Amniotic epithelial cell (primary cell): ENCODE measurements around the gene LMNTD1.
"Not testable (repeated sequence)": the region's sequence is repeated elsewhere in the genome, so short reads cannot be mapped to it uniquely, and the experiment has no call there.

ENCODE experiments used
- DNase-seq: peaks from one replicate; pipeline ENCODE4 v3.0.0-alpha.2; 2010; ENCODE audit warnings: low read depth

Gene LMNTD1, protein sequence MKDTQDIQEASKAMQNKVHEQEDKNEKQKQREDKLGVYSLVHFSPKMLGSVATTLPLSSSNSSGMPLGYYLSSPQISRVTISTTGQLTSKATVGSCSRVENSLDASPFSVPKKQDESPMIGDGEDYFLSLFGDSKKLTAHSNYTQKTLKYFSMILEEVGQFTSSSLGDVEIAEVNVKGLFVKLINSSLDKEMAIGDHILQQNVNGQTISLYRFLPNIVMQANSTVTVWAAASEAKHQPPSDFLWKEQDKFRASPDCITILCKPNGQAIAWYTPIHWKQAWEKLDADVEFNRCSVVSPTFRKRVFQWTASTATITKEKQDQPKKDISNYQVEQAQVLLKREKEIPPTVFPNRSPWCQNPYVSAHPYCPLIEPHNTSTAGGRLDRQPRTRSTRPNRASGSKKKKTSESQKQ

DNA sequence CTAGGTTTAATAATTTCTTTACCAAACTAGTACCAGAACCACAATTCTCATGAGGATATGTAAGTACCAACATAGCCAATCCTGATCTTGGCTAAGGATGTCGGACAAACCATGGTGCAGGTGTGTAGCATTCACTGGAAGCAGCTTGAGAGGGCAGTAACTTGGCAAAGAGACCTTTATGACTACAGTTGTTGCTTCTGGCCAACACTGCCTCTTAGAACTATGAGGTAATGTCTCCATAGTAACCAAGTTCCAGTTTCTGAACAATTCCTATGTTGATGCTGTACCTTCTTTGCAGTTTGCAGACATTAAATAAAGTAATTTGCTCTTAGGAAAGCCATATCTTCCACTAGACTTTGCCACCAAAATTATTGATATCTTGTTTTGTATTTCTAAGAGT lies at the start of gene LMNTD1:
Gene LMNTD1, minus strand, starts transcription at position 186 of the 400 bp plus-strand sequence. CDS start 324 bp downstream, outside the sequence.
- peak; percentile 66 for DNase-seq

- no peak for DNase-seq
These were observed 45.9 kb upstream of the LMNTD1 start for GRCh38 chr12:25598956-25599355.

GRCh38 chr12:25595496-25595895 lies 42.4 kb upstream of the LMNTD1 start:
- not testable (repeated sequence) for DNase-seq

DNA sequence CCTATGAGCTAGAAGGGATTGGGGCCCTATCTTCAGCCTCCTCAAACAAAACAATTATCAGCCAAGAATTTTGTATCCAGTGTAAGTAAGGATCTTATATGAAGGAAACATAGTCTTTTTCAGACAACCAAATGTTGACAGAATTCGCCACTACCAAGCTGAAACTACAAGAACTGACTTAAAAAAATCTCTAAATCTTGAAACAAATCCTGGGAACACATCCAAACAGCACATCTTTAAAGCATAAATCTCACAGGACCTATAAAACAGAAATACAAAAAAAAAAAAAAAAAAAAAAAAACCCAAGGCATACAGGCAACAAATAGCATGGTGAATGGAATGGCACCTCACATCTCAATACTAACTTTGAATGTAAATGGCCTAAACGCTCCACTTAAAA lies 41.3 kb upstream of the LMNTD1 start:
- no peak for DNase-seq

DNA sequence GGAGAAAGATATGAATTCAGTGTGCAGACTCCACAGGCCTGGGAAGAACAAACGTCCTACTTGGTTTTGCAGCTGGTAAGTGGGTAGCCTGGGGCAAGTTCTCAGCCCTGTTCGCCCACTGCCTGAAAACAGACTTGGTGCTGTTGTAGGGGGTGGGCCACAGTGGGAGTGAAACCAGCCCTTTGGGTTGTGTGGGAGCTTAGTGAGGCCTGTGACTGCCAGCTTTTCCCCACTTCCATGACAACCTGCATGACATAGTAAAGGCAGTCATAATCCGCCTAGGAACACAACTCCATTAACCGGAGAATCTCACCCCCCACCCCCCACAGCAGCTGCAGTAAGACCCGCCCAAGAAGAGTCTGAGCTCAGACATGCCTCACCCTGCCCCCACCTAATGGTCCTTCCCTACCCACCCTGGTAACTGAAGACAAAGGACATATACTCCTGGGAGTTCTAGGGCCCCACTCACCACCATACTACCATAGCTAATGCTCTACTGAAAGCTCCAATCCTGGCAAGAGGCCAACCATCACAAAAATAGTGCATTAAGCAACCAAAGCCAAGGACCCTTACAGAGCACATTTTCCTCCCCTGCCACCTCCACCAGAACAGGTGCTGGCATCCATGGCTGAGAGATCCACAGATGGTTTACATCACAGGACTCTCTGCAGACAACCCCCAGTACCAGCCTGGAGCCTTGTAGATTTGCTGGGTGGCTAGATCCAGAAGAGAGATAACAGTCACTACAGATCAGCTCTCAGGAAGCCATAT lies 39.8 kb upstream of the LMNTD1 start:
- no peak for DNase-seq

DNA sequence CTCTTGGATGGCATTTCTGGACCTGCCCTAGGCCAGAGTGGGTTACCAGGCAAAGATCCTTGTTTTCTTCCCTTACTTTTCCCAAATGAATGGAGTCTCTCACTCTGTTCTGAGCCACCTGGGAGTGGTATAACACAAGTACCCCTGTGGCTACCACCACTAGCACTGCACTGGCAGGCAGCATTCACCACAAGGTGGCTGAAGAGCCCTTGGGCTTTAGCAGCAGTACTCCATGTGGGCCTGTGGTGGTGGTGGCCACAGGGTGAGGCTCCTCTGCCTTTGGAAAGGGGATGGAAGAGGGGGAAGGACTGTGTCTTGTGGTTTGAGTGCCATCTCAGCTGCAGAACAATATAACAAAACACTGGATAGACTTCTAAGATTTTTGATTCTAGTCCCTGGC lies 38.1 kb upstream of the LMNTD1 start:
- no peak for DNase-seq

DNA sequence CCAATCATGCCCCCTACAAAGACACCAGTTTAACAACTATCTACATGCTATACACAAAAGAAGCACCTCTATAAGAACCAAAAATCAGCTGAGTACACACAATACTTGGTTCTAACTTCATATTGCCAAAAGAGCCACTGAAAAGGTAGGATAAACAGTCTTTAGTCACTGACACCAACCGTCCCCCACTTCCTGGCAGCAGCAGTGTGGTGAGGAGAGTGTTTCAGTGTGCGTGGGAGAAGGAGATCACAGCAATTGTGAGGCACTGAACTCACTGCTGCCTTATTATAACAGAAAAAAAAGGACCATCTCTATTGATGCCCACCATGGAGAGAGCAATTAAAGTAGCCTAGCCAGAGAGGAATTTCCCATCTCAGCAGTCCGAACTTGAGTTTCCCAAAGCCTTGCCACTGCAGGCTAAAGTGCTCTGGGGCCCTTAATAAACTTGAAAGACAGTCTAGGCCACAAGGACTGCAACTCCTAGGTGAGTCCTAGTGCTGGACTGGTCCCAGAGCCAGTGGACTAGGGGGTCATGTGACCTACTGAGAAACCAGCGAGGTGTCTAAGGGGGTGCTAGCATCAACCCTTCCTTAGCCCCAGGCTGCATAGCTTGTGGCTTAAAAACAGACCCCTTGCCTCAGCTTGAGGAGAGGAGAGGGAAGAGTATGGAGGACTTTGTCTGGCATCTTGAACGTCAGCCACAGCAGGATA lies 37.1 kb upstream of the LMNTD1 start:
- no peak for DNase-seq

DNA sequence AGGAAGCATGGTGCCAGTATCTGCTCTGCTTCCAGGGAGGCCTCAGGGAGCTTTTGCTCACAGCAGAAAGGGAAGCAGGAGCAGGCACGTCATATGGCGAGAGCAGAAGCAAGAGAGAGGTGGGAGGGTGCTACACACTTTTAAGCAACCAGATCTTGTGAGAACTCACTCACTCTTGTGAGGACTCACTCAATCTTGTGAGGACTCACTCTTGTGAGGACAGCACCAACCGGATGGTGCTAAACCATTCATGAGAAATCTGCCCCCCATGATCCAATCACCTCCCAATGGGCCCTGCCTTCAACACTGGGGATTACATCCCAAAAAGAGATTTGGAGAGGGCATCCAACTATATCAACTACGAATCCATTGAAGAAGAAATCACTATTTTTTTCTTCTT lies 34.3 kb upstream of the LMNTD1 start:
- no peak for DNase-seq

- DNase-seq, result no peak
These were observed 32.6 kb upstream of the LMNTD1 start for GRCh38 chr12:25585662-25586061.

DNA sequence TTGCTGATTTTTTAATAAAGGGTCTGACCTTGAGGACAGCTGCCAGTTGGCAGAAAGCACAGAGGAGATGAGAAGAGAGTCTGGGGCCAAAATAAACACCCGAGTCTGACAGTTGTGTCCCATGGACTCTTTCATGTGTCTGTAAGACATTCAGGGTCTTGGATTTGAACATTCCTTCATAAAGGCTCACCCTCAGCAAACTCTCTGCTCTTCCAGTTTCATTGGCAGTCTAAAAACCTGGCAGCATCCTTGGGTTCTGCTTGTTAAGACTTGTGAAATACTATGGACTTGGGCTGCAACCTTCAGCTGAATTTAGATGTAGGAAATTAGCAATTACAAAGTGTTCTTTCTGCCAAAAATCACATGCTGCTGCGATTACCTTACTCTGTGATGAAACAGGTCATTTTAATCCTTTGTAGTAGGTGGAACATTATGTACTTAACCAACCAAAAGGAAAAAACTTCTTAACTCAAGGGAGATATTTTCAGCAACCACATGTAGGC lies 32.0 kb upstream of the LMNTD1 start:
- DNase-seq, result peak; percentile 94

DNA sequence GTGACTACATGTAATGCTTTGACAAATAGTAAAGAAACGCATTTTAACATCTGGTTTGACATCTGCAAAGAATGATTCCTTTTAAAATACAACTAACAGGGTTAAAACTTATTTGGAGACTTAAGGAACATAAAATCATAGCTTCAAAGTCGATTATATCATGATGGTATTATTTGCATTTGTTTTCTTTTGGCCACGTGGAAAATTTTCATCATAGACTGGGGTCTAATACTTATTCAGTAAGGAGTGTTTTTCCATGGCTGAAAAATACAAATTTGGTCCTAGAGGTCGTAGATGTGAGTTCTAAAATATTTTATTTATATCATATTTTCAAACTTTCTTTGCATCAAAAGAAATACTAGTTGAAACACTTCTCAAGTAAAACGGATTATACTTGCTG lies 31.5 kb upstream of the LMNTD1 start:
- no peak for DNase-seq

DNA sequence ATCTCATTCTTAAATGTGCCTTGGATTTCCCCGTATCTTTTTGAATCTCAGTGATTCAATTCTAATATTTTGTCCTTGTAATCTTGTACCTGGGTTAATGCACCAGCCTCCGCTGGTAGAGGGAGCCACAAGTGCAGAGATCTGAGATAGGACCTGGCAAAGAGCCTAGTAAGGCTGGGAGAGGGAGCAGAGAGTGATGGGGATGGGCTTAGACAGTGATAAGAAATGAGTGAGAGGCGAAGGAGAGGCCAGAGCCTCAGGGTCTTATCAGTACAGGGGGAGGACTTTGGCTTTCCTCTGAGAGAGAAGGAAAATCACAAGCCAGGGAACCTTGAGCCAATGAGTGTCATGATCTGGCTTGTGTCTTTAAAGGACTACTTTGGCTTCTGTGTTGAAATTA lies 30.5 kb upstream of the LMNTD1 start:
- DNase-seq, result peak; percentile 95

- DNase-seq, result no peak
These were observed 28.0 kb upstream of the LMNTD1 start for GRCh38 chr12:25581067-25581466.

DNA sequence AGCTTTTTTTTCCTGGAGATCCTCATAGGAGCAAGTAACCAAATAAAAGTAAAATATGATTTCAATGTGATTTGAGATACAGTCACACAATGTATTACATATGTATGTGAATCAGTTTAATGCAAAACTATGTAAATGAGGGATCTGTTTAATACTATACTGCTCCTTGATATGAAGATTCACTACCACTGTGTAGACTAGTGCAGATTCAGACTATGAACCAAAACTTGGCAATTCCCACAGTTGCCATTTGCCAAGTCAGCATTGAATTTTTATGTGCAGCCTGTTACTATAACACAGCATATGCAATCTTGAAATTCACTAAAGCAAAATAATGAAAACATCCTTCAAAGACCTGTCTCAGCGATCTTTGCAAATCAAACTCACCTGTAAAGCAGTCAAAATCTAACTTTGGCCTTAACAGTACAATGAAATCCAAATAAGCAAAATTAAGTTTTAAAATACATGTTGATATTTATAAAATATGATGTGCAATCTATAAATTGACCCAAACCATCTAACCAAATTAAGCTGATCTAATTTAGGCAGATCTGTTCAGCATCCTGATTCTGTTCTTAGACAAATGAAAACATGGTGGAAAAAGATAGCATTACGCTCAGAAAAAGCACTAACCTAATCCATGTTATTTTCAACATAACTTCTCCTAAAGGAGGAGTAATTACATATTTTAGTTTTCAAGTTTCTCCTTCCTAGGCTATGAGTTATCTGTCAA lies 25.5 kb upstream of the LMNTD1 start:
- no peak for DNase-seq

DNA sequence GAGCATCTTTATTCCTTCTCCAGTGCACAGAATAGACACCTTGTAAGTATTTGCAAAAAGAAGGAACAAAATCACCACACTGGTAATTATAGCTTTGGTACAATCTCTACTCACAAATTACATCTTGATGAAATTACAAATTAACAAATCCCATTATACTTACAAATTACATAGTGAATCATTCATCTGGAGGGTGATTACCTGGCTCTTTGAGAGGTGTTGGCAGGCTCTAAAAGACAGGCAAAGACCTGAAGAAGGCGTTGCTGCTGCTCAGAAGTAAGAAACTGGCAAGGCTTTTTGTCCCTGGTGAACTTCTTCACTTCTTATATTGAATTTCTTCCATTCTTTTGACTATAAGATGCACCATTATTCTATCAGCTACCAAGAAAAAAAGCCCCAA lies 21.7 kb upstream of the LMNTD1 start:
- no peak for DNase-seq

DNA sequence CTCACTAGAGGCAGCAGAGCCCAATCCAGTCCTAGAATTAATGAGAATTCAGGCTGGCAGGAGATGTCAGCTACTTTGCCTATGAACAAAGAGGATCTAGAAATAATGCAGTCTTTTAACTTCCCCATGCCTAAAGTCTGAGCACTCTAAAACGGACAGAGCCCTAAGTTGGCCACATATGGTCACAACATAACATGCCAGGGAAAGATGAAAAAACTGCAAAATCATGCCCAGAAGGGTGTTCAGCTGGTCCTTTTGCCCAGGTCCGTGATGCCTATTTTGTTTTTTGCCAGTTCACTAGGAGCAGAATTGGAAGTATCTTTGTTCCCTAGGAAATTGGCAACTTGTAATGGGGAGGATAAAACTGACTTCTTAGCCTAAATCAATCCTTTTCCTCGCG lies 20.3 kb upstream of the LMNTD1 start:
- no peak for DNase-seq

DNA sequence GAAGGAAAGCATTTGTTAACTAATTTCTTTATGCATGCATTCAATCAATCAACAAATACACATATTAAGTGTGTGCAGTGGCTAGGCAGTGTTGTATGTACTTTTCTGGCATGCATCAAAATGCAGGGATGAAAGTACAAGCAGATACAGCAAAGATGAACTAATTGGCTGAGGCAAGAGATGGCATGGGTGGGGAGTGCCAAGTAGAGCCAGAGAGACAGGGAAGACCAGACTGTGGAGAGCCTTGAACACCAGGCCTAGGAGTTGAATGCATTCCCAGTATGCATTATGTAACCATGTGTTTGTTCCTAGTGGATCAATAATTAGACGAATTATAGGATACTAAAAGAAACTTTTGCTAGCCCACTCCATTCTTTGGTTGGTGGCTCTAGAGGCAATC lies 17.3 kb upstream of the LMNTD1 start:
- no peak for DNase-seq

- DNase-seq, result no peak
These were observed 13.3 kb upstream of the LMNTD1 start for GRCh38 chr12:25566202-25566949.

GRCh38 chr12:25558586-25558985 lies 5.5 kb upstream of the LMNTD1 start:
- DNase-seq, result peak; percentile 35

GRCh38 chr12:25557830-25558436 lies 4.8 kb upstream of the LMNTD1 start:
- peak; percentile 47 for DNase-seq

DNA sequence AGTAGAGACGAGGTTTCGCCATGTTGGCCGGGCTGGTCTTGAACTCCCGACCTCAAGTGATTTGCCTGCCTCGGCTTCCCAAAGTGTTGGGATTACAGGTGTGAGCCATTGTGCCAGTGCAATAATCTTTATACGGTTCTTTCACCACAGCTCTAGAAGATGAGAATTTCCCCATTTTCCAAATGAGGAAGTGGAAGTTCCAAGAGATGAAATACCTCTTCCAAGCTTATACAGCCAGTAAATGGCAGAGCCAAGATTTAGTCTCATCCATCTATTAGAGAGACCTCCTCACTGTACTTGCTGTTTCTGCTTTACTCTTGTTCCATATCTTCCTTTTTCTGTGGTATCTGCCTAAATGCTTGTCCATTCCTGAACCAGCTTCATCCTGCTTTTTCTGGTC lies 3.1 kb upstream of the LMNTD1 start:
- DNase-seq, result no peak
